Activated B cell treated with CpG ODN at 0.5 μM for 24 hours (primary cell): ENCODE results near the gene SMARCA1. TPM values are rescaled to one million over a fixed set of nuclear protein-coding genes. Genes with fewer than 3 reads are reported as not detected.

ENCODE experiments used
- ATAC-seq: fragments of 200-7000 bp; cut with Tn5 transposase; one replicate; pipeline ENCODE4 v1.10.0; 2021; ENCODE audit warnings: low read depth, mild to moderate bottlenecking, moderate library complexity
- CTCF ChIA-PET: fragments of 350-600 bp; sonication (Branson Sonifier 250); formaldehyde crosslinking; loops from one replicate; lab custom pipeline; 2021; ENCODE audit warnings: antibody characterized with exemption; lab: Charles Lee
- POLR2A ChIA-PET: fragments of 350-600 bp; sonication (Branson Sonifier 250); formaldehyde crosslinking; loops from one replicate; lab custom pipeline; 2021; ENCODE audit warnings: antibody characterized with exemption; lab: Charles Lee
- DNase-seq: peaks from one replicate; pipeline ENCODE4 v3.0.0; 2022
- H3K27ac Mint-ChIP-seq: one replicate; pipeline ENCODE4 v1.8.0; 2020; ENCODE audit warnings: mixed read lengths
- H3K27me3 Mint-ChIP-seq: one replicate; pipeline ENCODE4 v1.8.0; 2021; ENCODE audit warnings: mixed read lengths
- H3K36me3 Mint-ChIP-seq: one replicate; pipeline ENCODE4 v1.8.0; 2021; ENCODE audit warnings: low read depth, mixed read lengths
- H3K4me1 Mint-ChIP-seq: one replicate; pipeline ENCODE4 v1.8.0; 2021; ENCODE audit warnings: mixed read lengths
- H3K4me3 Mint-ChIP-seq: one replicate; pipeline ENCODE4 v1.8.0; 2020; ENCODE audit warnings: mild to moderate bottlenecking, mixed read lengths
- H3K9me3 Mint-ChIP-seq: one replicate; pipeline ENCODE4 v1.8.0; 2020; ENCODE audit warnings: mixed read lengths
- CTCF ChIP-seq: fragments of 200-600 bp; IDR thresholded peaks from one replicate; pipeline ENCODE4 v1.8.0; 2022; ENCODE audit warnings: antibody characterized with exemption, mild to moderate bottlenecking
- intact Hi-C: fragments of 100-400 bp; cut with micrococcal nuclease; formaldehyde crosslinking; loops from one replicate; pipeline ENCODE4 v1.15.1; 2024
- total RNA-seq: library from RNA; stranded (reverse); gene quantifications from 2 replicates; pipeline ENCODE4 v1.2.3, GENCODE V29; 2022

SMARCA1 gene
- total RNA-seq, 1 donor from 2014 or later = 1.1 TPM

DNA sequence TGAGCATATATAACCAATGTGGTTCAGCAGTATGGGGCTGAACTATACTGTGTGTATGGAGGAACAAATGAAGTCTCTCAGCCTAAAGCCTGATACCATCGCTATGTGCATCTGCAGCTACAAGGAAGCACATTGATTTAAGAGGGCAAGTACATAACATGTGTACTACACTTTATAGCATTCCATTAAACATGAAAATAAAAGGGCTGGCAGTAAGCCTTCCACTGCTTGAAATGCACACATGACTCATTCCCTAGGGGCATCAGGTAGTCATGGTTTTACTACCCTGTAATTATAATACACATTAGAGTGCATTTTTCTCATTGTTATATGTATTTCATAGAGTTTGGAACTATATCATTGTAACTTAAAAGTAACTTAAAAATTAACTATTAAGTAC is 51.2 kb downstream of the SMARCA1 start:
- ATAC-seq (no peak), DNase-seq (no peak)
- Mint-ChIP-seq H3K9me3 (no peaks in the 10 kb centered on the region), H3K4me1 (no peaks in the 10 kb centered on the region), H3K4me3 (no peak overlapping the region), H3K27ac (no peak overlapping the region), H3K36me3 (no peaks in the 10 kb centered on the region), H3K27me3 (no peaks in the 10 kb centered on the region)
- POLR2A ChIA-PET = no interaction called here
- CTCF ChIA-PET = no interaction called here
- intact Hi-C loops = no loop called here
- no peak for TF ChIP-seq CTCF

DNA sequence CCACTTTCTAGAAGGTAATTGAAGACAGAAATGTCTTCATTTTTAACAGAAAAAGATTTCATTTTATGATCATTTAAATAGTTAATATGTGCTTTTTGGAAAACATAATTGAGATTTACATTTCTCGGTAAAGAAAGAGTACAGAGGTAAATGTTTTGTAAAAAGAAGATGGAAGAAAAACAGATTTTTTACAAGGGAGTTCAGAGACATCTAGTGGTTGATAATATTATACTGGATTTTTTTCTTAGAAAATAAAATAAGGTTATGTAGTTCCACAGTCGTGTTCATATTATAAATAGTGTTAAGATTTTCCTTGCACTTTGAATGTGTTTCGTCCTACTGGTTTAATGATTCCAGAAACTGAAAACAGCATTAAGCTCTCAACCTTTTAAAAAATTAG is 60.6 kb downstream of the SMARCA1 start:
- POLR2A ChIA-PET = no interaction called here
- no peaks in the 10 kb centered on the region for H3K36me3 Mint-ChIP-seq

GRCh38 chrX:129461801-129462456 is 61.4 kb downstream of the SMARCA1 start:
- Mint-ChIP-seq H3K4me3 (no peak overlapping the region), H3K27ac (no peak overlapping the region), H3K9me3 (no peaks in the 10 kb centered on the region), H3K4me1 (no peaks in the 10 kb centered on the region), H3K27me3 (no peaks in the 10 kb centered on the region), H3K36me3 (no peaks in the 10 kb centered on the region)
- no peak for DNase-seq
- intact Hi-C loops = no loop called here
- ChIA-PET POLR2A (no interaction called here), CTCF (no interaction called here)
- no peak for ATAC-seq
- no peak for TF ChIP-seq CTCF

More for the DNA sequence above, 60.6 kb downstream of the SMARCA1 start:
- Mint-ChIP-seq H3K9me3 (no peaks in the 10 kb centered on the region), H3K27ac (no peak overlapping the region), H3K4me3 (no peak overlapping the region), H3K4me1 (no peaks in the 10 kb centered on the region), H3K27me3 (no peaks in the 10 kb centered on the region)
- intact Hi-C loops = no loop called here
- CTCF ChIA-PET = no interaction called here
- no peak for DNase-seq
- no peak for TF ChIP-seq CTCF
- no peak for ATAC-seq

DNA sequence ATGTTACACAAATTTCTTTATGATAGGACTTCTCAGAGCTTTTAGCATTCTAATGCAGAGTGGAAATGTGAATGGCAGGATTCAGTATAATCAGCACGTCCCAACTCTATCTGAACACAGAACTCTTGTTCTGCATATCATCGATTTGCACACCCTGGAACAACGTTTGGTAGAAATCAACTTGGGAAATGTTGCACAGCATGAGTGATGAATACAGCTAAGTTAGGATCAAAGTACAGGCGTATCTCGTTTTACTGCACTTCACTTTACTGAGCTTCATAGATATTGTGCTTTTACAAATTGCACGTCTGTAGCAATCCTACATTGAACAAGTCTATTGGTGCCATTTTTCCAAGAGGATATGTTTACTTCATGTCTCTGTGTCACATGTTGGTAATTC is 70.8 kb downstream of the SMARCA1 start:
- H3K4me3 Mint-ChIP-seq = no peak overlapping the region
- no peaks in the 10 kb centered on the region for H3K36me3 Mint-ChIP-seq
- no peak overlapping the region for H3K27ac Mint-ChIP-seq
- ChIA-PET POLR2A (no interaction called here), CTCF (no interaction called here)
- ATAC-seq (no peak), DNase-seq (no peak)
- no peak for TF ChIP-seq CTCF
- H3K27me3 Mint-ChIP-seq = no peaks in the 10 kb centered on the region
- no peaks in the 10 kb centered on the region for H3K9me3 Mint-ChIP-seq
- intact Hi-C loops = no loop called here
- no peaks in the 10 kb centered on the region for H3K4me1 Mint-ChIP-seq

DNA sequence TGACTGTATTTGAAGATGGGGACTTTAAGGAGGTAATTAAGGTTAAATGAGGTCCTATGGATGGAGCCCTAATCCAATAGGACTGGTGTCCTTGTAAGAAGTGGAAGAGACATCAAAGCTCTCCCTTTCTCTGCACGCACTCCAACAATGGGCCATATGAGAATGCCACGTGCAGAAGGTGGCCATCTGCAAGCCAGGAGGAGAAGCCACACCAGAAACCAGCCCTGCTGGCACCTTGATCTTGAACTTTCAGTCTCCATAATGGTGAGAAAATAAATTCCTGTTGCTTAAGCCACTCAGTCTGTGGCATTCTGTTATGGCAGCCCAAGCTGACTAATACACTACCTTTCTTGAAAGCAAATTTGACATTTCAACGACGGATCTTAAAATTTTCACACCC is 73.2 kb downstream of the SMARCA1 start:
- Mint-ChIP-seq H3K9me3 (no peaks in the 10 kb centered on the region), H3K27me3 (no peaks in the 10 kb centered on the region), H3K4me3 (no peak overlapping the region), H3K4me1 (no peaks in the 10 kb centered on the region), H3K36me3 (no peaks in the 10 kb centered on the region), H3K27ac (no peak overlapping the region)
- intact Hi-C loops = no loop called here
- ChIA-PET CTCF (interaction anchor here (0.9 kb wide), 1 partner anchor 16 kb away, joined by 3 read pairs; no protein-coding TSS in a partner anchor), POLR2A (no interaction called here)
- ATAC-seq = no peak
- no peak for TF ChIP-seq CTCF
- no peak for DNase-seq
